ENCODE results near the gene CENPQ.

CENPQ gene

DNA sequence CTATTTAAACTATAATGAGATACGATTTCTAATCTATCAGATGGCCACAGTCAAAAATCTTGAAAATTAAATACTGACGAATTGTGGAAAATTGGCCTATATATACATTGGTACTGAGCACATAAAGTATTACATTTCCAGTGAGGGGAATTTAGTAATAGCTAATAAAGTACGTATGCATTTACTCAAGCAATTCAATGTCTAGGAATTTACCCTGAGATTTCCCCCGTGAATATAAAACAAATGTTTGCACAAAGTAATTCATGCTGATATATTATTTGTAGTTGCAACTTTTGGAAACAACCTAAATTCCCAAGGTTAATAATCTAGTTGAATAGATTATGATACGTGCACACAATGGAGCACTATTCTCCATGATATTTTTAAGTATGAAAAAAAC lies 72.6 kb downstream of the CENPQ start:
- H3K9me3 ChIP-seq: no peaks in the 10 kb centered on the region

DNA sequence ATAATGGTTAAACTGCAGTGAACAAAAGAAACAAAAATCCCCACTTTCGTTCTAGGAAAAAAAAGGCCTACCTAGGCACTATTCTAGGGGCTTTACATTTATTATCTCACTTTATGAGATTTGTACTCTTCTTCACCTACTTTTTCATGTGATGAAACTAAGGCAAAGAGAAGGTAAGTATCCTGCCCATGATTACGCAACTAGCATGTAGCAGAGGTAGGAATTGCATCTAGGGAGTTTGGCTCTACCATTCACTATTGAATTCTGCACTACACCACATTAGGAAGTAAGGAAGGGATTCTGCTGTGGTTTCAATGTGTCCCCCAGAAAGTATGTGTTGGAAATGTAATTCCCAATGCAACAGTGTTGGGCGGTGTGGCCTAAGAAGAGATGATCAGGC lies 75.9 kb downstream of the CENPQ start:
- H3K27me3 ChIP-seq (ENCODE audit: low read depth): no peaks in the 10 kb centered on the region
- H3K4me1 ChIP-seq: peaks cover 10% of the 10 kb centered on the region
- in situ Hi-C loops (cut with MboI; ENCODE audit: low sequenced_read_pairs): no loop called here
- no peak overlapping the region for H3K4me3 ChIP-seq
- no peaks in the 10 kb centered on the region for H3K36me3 ChIP-seq (replicated peaks)
- no peaks in the 10 kb centered on the region for H3K9me3 ChIP-seq
- no peak for DNase-seq (ENCODE audit: low spot score in 2 of 2)

More for the DNA sequence above, 72.6 kb downstream of the CENPQ start:
- Histone ChIP-seq H3K4me1 (peaks cover 1% of the 10 kb centered on the region; the same call in 1 of the 2 replicates), H3K4me3 (no peak overlapping the region), H3K36me3 (replicated peaks) (no peaks in the 10 kb centered on the region), H3K27me3 (ENCODE audit: low read depth) (0 out of 2 replicates have a peak, but pooled peaks cover under 1% of the 10 kb centered on the region)
- no peak for DNase-seq (ENCODE audit: low spot score in 2 of 2)
- in situ Hi-C loops (cut with MboI; ENCODE audit: low sequenced_read_pairs): no loop called here

DNA sequence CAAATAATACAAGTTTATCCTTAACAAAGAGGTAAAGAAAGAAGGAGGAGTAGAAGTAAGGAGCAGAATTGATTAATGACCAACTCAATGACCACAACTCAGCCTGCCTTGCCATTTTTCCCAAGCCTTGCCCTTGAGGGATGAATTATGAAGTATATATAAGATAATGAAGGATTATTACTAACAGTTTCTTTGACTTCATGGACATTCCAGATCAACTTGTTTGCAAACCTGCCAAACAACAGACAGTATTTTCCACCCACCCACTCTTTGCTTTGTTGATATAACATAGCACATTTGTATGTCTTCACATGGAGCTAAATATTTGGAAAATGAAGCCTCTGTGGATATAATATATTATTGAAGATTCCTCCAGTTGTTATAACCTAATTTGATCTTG lies 77.4 kb downstream of the CENPQ start:
- H3K4me1 ChIP-seq: peaks cover 10% of the 10 kb centered on the region
- no peak overlapping the region for H3K4me3 ChIP-seq
- no peaks in the 10 kb centered on the region for H3K27me3 ChIP-seq (ENCODE audit: low read depth)
- H3K9me3 ChIP-seq: no peaks in the 10 kb centered on the region
- in situ Hi-C loops (cut with MboI; ENCODE audit: low sequenced_read_pairs): no loop called here
- no peaks in the 10 kb centered on the region for H3K36me3 ChIP-seq (replicated peaks)
- no peak for DNase-seq (ENCODE audit: low spot score in 2 of 2)

DNA sequence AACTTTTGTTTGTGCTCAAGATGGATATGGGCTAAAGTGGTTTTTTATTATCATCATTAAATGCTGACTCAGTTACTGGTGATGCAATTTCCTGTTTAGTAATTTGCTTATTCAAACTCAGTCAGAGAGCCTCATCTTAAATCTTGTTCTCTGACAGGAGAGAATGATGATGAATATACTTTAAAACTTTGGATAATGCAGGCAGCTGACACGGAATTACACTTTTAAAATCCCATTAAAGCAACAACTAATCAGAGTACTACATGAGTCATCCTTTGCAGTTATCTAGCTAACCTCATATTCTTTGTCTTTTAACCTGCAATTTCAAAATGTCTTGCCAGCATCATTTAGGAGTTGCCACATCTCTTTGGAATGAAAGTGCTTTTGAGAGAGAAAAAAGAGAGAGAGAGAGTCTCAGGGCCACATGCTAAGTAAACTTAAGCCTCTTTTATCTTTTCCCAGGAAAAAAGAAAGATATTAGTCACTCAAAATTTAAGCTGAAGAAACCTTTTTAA lies 78.1 kb downstream of the CENPQ start:
- no peak overlapping the region for H3K4me3 ChIP-seq
- peaks cover 10% of the 10 kb centered on the region for H3K4me1 ChIP-seq
- no peaks in the 10 kb centered on the region for H3K36me3 ChIP-seq (replicated peaks)
- in situ Hi-C loops (cut with MboI; ENCODE audit: low sequenced_read_pairs): no loop called here
- H3K9me3 ChIP-seq: no peaks in the 10 kb centered on the region
- no peaks in the 10 kb centered on the region for H3K27me3 ChIP-seq (ENCODE audit: low read depth)
- DNase-seq (ENCODE audit: low spot score in 2 of 2): no peak

DNA sequence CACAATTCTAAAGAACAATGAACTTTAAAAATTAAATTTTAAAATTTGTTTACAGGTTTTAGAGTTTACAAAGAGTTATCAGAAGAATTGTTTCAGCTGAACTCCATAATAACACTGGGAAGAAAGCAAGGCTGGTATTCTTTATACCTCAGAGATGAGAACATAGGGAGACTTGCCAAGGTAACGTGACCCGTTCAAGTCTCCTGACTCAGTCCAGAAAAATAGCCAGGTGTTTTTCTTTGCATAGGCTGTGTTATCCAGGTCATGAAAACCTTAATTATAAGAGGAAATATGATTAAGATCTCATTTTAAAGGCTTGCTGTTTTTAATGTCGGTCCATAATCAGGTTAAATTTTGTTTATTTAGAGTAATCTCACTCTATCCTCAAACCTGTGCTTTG lies 78.8 kb downstream of the CENPQ start:
- H3K27me3 ChIP-seq (ENCODE audit: low read depth): no peaks in the 10 kb centered on the region
- in situ Hi-C loops (cut with MboI; ENCODE audit: low sequenced_read_pairs): no loop called here
- H3K4me3 ChIP-seq: no peak overlapping the region
- no peaks in the 10 kb centered on the region for H3K36me3 ChIP-seq (replicated peaks)
- H3K9me3 ChIP-seq: no peaks in the 10 kb centered on the region
- DNase-seq (ENCODE audit: low spot score in 2 of 2): no peak
- H3K4me1 ChIP-seq: peaks cover 10% of the 10 kb centered on the region

Measured in HAP-1 (cell line).